HG02884 (cell line): ENCODE results near the gene USP15.

Experiments used
- ATAC-seq: cut with Tn5 transposase; IDR thresholded peaks from one replicate; pipeline ENCODE4 v1.9.1; 2021; ENCODE audit warnings: mild to moderate bottlenecking, moderate library complexity; ENCODE audit not compliant: unreplicated experiment

Gene USP15

DNA sequence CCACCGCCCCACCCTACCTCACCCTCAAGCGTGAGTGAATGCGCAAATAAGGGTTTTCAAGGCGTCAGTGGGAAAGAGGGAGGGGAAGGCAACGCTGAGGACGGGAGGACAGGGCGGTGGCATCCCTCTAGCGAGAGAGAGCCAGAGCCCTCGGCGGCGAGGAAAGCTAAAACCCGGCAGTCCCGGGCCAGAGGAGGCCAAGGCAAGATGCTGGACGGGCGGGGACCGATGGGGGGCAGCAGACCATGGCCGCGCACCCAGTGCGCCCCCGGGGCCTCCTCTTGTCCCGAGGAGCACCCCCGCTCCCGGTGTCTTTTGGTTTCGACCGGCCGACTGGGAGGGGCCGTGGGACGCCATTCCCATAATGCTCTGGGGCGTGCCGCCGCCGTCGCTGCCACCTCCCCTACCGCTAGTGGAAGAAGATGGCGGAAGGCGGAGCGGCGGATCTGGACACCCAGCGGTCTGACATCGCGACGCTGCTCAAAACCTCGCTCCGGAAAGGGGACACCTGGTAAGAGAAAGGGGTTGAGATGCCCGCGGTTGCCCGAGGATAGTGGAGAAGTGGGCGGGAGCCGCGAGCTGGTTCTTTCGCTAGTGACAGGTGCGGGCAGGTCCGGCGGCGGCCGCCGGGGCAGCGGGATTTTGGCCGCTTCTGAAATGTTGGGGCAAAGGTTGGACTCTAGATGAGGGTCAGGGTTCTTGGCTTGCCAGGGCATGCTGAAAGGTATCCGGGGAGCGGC, at the start of gene USP15:
TSS of gene USP15 (plus strand) at position 412 of the 740 bp plus-strand sequence. CDS start at position 423, 11 bp downstream.
- peak; percentile 64 for ATAC-seq

DNA sequence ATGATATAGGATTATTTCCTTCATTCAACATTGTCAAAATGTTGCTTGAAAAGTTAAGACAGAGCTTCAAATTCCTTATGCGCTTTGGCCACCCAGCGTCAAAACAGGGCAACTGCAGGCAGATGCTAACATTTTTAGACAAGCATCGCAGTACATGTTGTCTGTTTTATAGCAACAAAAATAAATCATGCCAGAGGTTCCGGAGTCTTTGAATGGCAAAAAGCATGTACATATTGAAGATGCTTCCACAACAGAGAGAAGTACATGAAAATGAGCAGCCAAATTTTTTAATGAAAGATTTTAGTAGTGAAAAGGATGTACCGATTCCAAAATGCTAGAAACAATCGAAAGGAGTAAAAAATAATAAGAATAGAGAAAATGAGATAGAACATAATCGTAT, 49.8 kb upstream of the USP15 start:
- ATAC-seq: peak; percentile 86

DNA sequence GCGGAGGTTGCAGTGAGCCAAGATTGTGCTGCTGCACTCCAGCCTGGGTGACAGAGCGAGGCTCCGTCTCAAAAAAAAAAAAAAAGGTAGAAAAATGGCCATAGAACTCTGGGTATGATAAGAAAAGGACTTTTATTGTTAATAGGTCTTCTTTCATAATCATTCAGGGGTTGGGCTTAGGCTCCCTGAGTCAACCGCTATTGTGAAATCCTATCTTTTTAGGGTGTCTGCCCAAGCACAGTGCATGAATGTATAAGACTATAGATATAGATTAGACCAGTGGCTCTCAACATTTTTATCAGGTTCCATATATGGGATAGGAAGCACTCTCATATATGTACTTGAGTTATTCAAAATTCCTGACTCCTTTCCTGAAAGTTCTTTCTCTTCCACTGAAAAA, 48.7 kb upstream of the USP15 start:
- no peak for ATAC-seq

DNA sequence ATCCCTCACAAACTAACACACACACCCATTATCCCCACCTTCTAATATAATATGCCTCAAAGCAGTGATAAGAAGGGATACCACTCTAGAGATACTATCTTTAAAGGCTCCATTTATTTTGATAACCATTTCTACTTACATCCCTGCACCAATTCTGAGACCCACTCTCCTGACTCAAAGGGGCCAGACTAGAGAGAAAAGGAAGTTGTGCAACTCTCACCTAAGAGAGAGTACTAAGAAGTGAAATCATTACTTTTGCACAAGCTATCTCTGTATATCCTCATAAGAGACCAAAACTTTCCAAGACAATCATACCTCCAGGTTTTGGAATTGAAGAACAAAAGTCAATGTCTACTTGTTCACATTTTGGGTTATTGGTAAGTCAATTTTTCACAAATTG, 45.4 kb upstream of the USP15 start:
- no peak for ATAC-seq

DNA sequence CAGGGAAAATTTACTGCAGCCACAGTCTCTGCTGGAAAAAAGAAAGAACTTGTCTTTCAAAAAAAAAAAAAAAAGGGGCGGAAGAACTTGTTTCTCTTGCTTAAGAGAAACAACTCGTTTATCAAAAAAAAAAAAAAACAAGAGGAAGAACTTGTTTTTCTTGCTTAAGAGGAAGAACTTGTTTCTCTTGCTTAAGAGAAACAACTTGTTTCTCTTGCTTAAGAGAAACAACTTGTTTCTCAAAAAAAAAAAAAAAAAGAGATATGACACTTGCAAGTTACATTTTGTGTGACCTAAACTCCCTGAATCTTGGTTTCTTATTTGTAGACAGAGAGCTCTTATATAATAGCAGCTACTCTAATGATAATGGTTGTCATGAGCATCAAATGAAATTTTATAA, 44.7 kb upstream of the USP15 start:
- ATAC-seq: no peak

DNA sequence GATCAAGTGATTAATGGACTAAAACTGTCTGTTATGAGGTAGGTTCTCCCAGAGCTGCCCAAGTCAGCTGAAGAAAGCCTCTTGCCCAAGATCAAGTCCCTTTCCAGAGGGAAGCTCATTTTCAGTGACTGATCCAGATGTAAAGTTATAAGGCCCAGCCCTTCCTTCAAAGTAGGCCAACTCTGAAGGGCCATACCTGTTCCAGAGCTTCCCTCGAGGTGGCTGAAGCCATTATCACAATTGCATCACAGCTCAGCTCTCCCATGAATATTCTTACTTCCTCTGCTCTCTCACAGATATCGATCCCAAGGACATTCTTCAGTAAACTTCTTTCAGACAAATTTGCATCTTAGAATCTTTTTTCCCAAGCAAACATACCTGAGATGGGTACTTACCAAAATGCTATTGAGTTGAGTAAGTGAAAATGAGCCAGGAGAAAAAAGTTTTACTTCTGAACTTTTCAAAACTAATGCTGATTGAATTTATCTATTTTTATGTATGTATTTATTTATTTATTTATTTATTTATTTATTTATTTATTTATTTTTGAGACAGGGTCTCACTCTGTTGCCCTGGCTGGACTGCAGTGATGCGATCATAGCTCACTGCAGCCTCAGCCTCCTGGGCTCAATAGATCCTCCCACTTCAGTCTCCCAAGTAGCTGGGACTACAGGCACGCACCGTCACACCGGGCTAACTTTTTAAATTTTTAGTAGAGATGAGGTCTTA, 42.6 kb upstream of the USP15 start:
- ATAC-seq: no peak

DNA sequence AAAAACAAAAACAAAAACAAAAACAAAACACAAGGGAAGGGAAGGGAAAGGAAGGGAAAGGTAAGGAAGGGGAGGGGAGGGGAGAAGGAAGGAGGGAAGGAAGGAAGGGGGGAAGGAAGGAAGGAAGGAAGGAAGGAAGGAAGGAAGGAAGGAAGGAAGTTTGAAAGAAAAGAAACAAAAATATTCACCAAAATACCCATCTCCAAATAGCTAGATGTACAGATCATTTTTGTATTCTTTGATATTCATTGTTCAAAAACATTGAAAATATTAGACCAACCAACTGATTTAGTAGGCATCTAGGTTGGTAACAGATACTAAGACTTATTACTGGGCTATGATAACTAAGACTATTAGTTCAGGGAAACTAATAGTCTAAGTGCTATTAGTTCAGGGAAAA, 39.1 kb upstream of the USP15 start:
- ATAC-seq: no peak

DNA sequence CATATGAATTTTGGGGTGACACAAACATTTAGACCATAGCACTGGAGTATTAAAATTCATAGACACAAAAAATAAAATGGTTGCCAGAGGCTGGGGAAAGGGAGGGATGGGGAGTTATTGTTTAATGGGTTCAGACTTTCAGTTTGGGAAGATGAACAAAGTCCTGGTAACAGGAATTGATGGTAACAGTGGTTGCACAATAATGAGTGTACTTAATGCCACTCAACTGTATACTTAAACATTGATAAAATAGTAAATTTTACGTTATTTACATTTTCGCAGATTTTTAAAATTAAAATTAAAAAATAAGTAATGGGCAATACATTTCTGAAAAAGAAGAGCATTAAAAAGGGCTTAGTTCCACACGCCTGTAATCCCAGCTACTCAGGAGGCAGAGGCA, 35.6 kb upstream of the USP15 start:
- no peak for ATAC-seq

DNA sequence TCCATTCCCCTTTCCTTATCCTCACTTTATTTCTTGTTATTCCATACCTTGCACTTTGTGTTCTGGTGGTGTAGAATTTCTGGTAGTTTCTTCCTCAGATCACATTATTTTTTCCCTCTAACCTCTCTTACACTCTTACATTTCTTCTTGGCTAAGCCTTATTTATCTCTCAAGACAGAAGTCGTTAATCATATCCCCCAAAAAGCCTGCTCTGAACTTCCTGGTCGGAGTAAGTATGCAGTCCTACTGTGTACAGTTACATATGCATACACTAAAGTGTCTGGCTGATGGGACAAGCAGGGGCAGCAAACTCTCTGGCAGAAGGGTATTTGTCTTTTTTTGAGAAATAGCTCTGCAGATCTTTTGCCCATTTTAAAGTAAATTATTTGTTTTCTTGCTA, 33.1 kb upstream of the USP15 start:
- ATAC-seq: no peak

DNA sequence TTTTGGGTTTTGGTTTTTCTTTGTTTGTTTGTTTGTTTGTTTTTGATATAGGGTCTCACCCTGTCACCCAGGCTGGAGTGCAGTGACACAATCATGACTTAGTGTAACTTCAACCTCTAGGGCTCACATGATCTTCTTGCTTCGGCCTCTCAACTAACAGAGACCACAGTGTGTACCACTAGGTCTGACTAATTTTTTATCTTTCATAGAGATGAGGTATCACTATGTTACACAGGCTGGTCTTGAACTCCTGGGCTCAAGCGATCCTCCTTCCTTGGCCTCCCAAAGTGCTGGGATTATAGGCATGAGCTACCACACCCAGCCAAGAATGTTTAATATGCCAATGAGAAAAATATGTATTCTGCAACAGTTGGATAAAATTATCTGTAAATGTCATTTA, 29.6 kb upstream of the USP15 start:
- no peak for ATAC-seq

DNA sequence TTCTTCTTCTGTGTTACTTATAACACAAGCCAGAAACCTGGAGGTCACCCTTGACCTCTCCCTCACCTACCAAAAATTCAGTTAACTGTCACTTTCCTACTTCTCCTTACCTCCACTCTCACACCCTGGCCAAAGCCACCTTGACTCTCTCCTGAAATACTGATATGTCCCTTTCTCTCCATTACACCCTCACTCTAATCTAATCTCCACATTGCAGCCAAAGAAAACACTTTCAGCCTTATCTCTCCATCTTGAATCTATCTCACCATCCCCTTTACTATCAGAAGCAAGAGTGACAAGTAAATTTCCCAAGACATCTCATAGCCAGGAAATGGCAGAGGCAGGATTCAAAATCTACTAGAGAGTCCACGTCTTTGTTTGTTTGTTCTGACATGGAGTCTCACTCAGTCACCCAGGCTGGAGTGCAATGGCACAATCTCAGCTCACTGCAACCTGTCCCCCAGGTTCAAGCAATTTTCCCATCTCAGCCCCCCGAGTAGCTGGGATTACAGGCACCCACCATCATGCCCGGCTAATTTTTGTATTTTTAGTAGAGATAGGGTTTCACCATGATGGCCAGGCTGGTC, 28.0 kb upstream of the USP15 start:
- no peak for ATAC-seq

DNA sequence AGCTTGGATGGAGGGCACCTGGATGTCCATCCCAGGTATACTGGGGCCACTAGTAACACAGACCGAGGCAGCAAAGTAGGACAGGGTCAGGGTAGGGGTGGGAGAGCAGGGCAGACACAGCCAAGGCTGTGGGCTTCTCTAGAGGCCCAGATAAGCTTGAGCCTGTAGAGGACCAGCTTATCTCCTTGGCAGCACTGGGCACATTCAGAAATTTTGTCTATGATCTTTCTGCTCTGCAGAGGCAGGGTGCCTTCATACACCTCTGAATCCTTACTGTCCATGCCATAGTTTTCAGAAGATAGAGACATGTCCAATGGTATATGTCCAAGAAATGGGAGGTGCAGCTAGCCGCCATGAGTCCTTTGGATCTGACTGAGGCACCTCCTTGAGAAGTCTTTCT, 26.4 kb upstream of the USP15 start:
- ATAC-seq: no peak

DNA sequence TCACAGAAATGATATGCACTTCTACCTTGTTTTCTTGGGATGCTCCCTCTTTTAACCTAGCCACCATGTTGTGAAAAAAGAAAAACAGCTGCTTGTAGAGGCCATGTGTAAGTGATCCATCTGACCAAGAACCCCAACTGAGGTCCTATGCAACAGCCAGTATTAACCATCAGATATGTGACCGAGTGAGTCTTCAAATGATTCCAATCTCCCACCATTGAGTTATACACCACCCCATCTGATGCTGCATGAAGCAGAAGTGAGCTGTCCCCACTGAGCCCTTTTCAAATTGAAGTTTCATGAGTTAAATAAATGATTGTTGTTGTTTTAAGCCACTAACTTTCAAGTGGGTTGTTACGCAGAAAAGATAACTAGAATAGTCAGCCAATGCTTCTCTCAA, 20.6 kb upstream of the USP15 start:
- ATAC-seq: no peak

DNA sequence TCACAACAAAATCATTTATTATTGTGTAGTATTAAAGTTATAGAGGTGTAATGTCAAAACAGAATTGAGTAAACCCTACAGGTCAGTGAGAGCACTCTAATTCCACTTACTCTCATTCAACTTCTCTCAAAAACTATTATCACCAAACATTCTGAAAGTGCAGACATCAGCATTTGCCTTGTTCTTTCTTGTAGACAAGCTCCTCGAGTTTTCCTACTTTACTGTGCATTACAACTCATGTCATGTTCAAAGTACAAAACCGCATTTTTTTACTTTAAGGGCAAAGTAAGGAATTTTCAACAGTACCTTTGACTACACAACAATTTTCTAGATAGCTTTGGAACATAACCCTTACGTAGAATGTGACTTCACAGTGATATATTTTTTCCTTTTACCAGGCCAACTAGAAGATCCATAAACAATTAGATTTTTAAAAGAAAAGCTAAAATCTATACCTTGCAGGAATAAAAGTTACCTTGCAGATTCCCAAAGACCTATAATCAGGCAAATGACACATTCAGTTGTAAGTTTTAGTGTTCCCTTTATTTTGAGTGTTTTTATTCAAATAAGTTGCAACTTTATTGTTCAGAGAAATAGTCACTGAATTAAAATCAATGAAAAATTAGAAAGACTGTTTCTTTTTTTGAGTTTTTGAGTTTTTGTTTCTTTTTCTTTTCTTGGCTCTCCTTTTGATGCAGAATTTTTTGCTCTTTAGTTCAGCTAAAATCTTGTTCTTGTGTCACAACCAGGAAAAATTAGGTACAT, 12.7 kb upstream of the USP15 start:
- ATAC-seq: no peak

DNA sequence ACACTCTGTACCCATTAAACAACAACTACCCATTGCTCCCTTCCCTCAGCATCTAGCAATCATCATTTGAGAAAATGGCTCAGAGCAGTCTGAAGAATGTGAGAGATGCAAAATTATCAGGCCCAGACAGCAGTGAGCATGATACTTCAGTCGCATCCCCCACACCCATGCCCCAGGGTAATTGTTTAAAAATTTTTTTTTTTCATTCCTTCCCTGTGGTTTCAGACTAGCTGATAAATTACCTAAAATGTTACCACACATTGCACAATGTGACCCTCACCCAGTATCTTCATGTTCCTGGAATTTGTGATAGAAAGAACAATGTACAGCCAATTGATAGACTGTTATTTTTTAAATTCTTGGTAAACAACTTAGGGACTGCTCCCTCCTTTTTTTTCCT, 11.3 kb upstream of the USP15 start:
- ATAC-seq: no peak

DNA sequence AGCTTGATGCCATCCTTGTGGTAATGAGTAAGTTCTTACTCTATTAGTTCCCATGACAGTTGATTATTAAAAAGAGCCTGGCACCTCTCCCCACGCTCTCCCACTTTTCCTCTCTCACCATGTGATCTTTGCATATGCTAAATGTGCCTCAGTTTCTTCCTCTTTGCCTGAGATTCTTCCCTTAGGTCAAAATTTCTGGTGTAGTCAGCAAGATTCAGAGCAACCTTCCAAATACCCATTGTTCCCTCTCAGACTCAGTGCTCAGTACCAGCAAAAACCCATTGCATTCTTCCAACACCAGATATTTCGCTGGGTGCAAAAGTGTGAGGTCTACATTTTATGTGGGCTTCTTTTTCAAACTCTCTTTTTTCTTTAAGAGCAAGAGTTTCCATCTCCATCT, 10.8 kb upstream of the USP15 start:
- ATAC-seq: no peak

DNA sequence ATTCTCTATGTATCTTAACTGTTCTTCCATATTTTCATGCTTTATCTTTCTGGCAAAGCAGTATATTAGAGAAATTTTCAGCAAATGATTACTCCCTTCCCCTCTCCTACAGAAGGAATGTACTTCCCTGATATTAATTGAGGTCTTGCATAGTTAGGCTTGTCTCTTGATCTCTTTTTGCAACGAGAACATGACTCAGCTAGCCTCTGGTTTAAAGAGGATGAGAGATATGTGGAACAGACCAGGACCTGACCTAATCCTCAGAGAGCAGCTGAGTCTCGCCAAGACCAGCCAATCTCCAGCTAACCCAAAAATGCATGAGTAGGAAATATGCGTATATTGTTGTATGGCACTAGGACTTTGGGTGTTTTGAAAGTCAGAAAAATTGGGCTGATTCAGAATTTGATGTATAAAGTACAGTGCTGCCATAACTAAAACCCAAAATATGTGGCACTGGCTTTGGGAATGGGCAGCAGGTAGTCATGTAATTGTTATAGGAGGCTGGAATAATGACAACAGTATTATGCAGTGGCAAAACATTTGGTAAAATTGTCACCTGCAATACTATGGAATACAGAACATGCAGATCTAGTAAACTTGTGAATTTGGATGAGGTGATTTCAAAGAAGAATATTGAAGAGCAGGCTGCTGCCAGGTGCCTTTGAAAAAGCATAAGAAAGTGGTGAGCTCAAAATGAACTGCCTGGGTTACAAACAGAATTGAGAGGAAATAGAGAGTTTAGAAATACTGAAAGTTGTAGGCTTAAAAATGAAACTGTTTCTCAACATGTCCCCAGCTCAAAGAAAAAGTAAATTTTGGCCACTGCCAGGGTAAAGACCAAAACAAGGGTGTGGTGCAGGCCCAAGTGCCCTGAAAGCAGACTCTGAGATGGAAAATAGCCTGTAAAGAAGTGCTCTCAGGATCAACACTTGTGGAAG, 9.3 kb upstream of the USP15 start:
- ATAC-seq: peak; percentile 96

DNA sequence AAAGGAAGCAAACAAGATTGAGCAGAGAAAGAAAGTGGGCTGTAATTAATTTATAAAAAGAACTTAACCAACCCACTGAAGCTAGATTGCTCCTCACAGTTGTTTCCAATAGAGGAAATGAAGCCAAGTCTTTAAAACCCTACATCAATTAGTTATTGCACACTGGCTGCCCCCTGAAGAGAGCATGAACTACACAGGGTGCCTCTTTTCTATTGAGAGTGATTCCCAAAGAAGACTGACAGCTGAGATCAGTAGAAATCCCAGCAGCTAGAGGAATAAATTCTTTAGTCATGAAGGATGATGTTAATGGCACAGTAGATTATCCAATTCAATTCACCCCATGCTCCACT, 8.6 kb upstream of the USP15 start:
- peak; percentile 24 for ATAC-seq

DNA sequence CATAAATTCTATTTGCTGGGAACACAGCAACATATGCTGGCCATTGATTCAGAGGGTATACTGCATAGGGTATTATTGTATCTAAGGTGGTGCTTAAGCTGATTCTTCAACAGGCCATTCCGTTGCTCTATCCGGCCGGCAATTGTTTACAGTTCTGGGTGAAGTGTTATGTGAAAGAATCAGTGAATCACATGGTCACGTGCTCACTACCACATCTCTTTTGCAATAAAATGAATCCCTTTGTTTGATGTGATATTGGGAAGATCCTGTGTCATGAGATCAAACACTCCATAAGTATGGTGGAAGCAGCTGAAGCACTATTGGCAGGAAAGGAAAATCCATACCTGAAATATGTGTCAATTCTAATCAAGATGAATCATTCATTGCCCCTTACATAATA, 7.6 kb upstream of the USP15 start:
- no peak for ATAC-seq

DNA sequence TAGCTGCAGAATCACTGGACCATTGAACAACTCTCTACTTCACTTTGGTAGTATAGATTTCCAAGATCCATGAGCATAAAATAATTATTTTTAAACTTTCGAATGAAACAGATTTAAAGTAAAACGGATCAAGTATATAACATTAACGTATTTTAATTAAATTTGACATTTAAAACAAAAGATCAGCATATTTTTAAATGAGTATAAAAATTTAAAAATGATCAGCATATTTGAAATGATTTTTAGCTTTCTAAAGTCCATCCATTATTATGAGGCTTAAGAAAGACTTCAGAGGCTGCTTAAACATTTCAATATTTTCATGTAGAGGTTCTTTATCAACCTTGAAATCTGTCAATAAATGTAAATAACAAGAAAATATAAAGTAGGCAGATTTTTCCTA, 5.2 kb upstream of the USP15 start:
- no peak for ATAC-seq
